Measurements from ENCODE around the gene INPP5B. TPM values are rescaled to one million over a fixed set of nuclear protein-coding genes. Genes with fewer than 3 reads are reported as not detected.

The INPP5B gene
- total and polyA plus RNA-seq, 7 donors = 5.1 to 34.1 (median 29.0) TPM

GRCh38 chr1:37932759-37933158 lies 14.1 kb downstream of the INPP5B start:
- 81 to 93% methylated on average over 4 of the region's 4 CpGs for whole genome bisulfite sequencing, 2 donors
- H3K4me3 ChIP-seq = no peak overlapping the region
- intact Hi-C loops (cut with DNase I) = no loop called here
- peaks cover 0 to 41% (median 22%) of the 10 kb centered on the region in 4 donors for H3K36me3 ChIP-seq
- no peak for TF ChIP-seq POLR2A (IDR thresholded peaks at IDR 0.05)
- no peak for TF ChIP-seq POLR2AphosphoS5 (IDR thresholded peaks at IDR 0.05)
- TF ChIP-seq EP300 (IDR thresholded peaks at IDR 0.05) = no peak
- TF ChIP-seq, protein P1, sequence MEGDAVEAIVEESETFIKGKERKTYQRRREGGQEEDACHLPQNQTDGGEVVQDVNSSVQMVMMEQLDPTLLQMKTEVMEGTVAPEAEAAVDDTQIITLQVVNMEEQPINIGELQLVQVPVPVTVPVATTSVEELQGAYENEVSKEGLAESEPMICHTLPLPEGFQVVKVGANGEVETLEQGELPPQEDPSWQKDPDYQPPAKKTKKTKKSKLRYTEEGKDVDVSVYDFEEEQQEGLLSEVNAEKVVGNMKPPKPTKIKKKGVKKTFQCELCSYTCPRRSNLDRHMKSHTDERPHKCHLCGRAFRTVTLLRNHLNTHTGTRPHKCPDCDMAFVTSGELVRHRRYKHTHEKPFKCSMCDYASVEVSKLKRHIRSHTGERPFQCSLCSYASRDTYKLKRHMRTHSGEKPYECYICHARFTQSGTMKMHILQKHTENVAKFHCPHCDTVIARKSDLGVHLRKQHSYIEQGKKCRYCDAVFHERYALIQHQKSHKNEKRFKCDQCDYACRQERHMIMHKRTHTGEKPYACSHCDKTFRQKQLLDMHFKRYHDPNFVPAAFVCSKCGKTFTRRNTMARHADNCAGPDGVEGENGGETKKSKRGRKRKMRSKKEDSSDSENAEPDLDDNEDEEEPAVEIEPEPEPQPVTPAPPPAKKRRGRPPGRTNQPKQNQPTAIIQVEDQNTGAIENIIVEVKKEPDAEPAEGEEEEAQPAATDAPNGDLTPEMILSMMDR (IDR thresholded peaks at IDR 0.05) = no peak
- no peaks in the 10 kb centered on the region for H3K27me3 ChIP-seq
- H3K4me1 ChIP-seq = peaks cover 0 to 20% (median 13%) of the 10 kb centered on the region in 4 donors
- H3K27ac ChIP-seq = no peak overlapping the region
- H3K9me3 ChIP-seq = no peaks in the 10 kb centered on the region
- no peak for DNase-seq

GRCh38 chr1:37931361-37932158 lies 15.3 kb downstream of the INPP5B start:
- WGBS, 2 donors = 1% methylated on average over 68 of the region's 68 CpGs
- Histone ChIP-seq H3K36me3 (peaks cover 0 to 29% (median 19%) of the 10 kb centered on the region in 4 donors), H3K27ac (peak overlapping the region; percentile 64 to 74 (median 67)), H3K4me3 (peak overlapping the region; percentile 64 to 86 (median 68)), H3K27me3 (no peaks in the 10 kb centered on the region), H3K4me1 (peaks cover 0 to 21% (median 13%) of the 10 kb centered on the region in 4 donors), H3K9me3 (no peaks in the 10 kb centered on the region)
- peak; percentile 97 for DNase-seq
- TF ChIP-seq, protein P1 (IDR thresholded peaks at IDR 0.05) = no peak
- TF ChIP-seq POLR2A (IDR thresholded peaks at IDR 0.05) (no peak), POLR2AphosphoS5 (IDR thresholded peaks at IDR 0.05) (peak in 1 of 4 donors; percentile 8), EP300 (IDR thresholded peaks at IDR 0.05) (no peak)
- intact Hi-C loops (cut with DNase I) = no loop called here

DNA sequence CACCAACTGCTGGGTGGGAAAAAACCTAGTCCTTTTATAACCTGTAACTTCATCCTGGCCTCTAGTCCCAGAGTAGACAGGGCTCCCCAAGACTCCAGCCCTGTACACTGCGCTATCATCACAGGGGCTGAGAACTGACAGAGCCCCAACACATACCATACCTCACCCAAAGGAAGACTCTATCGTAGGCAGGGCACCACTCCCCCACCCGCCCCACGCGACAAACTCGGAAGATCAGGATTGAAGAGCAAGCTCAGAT lies 15.8 kb downstream of the INPP5B start:
- H3K27ac ChIP-seq = peak overlapping the region; percentile 64 to 74 (median 67)
- intact Hi-C loops (cut with DNase I) = no loop called here
- peaks cover 0 to 26% (median 16%) of the 10 kb centered on the region in 4 donors for H3K4me1 ChIP-seq
- no peak for DNase-seq
- no peaks in the 10 kb centered on the region for H3K9me3 ChIP-seq
- TF ChIP-seq POLR2AphosphoS5 (IDR thresholded peaks at IDR 0.05) = no peak
- no peak for TF ChIP-seq EP300 (IDR thresholded peaks at IDR 0.05)
- TF ChIP-seq, protein P1 (IDR thresholded peaks at IDR 0.05) = no peak
- no peak for TF ChIP-seq POLR2A (IDR thresholded peaks at IDR 0.05)
- peak overlapping the region; percentile 64 to 86 (median 68) for H3K4me3 ChIP-seq
- H3K36me3 ChIP-seq = peaks cover 0 to 24% (median 14%) of the 10 kb centered on the region in 4 donors
- no peaks in the 10 kb centered on the region for H3K27me3 ChIP-seq
- WGBS, 2 donors = 6 to 10% methylated on average over 6 of the region's 6 CpGs

- intact Hi-C loops (cut with DNase I) = no loop called here
- Histone ChIP-seq H3K36me3 (peaks cover 0 to 18% (median 11%) of the 10 kb centered on the region in 4 donors), H3K9me3 (no peaks in the 10 kb centered on the region), H3K4me1 (peaks cover 0 to 31% (median 19%) of the 10 kb centered on the region in 4 donors), H3K4me3 (peak overlapping the region in 2 of 4 donors; percentile 68 to 86), H3K27me3 (no peaks in the 10 kb centered on the region), H3K27ac (peak overlapping the region in 3 of 4 donors; percentile 64 to 74 (median 69))
- 54 to 63% methylated on average over 13 of the region's 13 CpGs for WGBS, 2 donors
- peak; percentile 32 for DNase-seq
- TF ChIP-seq POLR2A (IDR thresholded peaks at IDR 0.05) (no peak), EP300 (IDR thresholded peaks at IDR 0.05) (no peak), POLR2AphosphoS5 (IDR thresholded peaks at IDR 0.05) (no peak)
- TF ChIP-seq, protein P1 (IDR thresholded peaks at IDR 0.05) = no peak
Observed at GRCh38 chr1:37930246-37931101, 16.4 kb downstream of the INPP5B start.
